ENCODE measurements around the gene ATP5F1E.
"Not testable (repeated sequence)": the region's sequence is repeated elsewhere in the genome, so short reads cannot be mapped to it uniquely, and the experiment has no call there.

Gene ATP5F1E

GRCh38 chr20:58987790-58988564 is 44.2 kb downstream of the ATP5F1E start:
- no peak for DNase-seq

GRCh38 chr20:58986968-58987517 is 45.1 kb downstream of the ATP5F1E start:
- no peak for DNase-seq

DNA sequence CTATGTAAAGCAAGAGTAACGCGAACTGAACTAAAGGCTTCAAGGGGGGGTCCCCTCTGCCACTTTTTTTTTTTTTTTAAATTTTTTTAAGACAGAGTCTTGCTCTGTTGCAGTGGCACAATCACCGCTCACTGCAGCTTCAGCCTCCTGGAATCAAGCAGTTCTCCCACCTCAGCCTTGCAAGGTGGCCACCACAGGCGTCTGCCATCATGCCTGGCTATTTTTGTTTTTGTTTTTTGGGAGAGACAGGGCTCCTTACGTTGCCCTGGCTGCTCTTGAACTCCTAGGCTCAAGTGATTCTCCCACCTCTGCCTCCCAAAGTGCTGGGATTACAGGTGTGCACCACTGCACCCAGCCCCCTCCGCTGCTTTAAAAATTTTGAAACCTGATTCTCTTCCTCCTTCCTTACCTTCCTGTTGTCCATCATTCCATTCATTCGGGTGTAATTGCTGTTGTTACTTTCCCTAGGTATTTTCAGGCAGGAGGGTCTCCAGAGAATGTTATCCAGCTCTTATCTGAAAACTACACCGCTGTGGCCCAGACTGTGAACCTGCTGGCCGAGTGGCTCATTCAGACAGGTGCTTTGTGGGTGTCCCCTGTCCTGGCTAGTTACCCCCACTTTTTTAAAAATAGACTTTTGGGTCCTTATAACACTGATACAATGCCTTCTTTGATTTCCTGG is 45.7 kb downstream of the ATP5F1E start:
- DNase-seq, result no peak

- DNase-seq, result no peak
Observed at GRCh38 chr20:58985656-58986055, 46.5 kb downstream of the ATP5F1E start.

DNA sequence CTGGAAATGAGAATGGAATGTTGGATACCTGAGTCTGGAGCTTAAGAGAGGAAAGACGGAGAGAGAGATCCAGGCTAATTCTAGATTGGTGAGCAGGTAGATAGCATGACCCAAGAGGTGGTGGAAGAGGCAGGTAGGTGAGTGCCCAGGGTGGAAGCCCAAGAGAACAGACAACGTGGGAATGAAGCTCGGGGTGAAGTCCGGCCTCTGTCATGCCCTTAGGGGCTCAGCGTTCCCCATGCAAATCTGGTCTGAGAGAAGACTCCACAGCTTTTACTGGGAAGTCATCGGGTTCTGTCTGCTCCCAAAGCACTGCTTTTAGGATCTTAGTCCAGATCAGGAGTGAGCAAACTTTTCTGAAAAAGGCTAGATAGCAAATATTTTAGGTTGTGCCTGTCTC is 47.4 kb downstream of the ATP5F1E start:
- no peak for DNase-seq

DNA sequence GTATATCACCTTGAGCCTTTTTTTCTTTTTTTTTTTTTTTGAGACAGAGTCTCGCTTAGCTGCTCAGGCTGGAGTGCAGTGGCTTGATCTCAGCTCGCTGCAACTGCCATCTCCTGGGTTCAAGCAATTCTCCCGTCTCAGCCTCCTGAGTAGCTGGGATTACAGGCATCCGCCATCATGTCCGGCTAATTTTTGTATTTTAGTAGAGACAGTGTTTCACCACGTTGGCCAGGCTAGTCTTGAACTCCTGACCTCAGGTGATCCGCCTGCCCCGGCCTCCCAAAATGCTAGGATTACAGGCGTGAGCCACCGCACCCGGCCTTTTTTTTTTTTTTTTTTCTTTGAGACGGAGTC is 49.0 kb downstream of the ATP5F1E start:
- DNase-seq, result not testable (repeated sequence)

DNA sequence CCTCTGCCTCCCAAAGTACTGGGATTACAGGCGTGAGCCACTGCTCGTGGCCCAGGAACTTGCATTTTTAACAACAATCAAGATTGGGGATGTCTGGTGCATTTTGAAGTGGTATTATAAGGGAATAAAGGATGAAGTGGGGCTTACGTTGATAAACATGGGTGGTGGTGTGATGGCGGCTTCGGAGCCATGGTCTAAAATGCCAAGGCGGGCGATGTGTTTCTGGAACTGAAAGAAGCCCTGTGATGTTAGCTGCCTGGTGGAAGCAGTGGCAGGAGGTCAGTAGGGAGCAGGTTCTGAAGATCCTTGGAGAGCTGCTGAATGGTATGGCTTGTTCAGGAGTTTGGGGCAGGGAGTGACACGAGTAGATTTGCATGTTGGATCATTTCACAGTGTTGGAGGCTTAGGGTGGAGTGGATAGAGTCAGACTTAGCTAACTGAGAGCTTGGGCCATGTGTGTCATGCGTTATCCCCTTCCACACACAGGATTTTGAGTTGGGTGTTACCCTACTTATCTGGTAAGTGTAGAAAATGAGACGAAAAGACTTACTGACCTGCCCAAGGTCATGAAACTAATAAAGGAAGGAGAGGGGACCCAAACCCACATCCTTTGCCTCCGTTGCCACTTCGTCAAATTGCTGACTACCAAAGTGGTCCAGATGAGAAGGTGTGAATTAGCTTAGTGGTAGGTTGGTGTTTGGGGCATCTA is 49.6 kb downstream of the ATP5F1E start:
- DNase-seq, result no peak

DNA sequence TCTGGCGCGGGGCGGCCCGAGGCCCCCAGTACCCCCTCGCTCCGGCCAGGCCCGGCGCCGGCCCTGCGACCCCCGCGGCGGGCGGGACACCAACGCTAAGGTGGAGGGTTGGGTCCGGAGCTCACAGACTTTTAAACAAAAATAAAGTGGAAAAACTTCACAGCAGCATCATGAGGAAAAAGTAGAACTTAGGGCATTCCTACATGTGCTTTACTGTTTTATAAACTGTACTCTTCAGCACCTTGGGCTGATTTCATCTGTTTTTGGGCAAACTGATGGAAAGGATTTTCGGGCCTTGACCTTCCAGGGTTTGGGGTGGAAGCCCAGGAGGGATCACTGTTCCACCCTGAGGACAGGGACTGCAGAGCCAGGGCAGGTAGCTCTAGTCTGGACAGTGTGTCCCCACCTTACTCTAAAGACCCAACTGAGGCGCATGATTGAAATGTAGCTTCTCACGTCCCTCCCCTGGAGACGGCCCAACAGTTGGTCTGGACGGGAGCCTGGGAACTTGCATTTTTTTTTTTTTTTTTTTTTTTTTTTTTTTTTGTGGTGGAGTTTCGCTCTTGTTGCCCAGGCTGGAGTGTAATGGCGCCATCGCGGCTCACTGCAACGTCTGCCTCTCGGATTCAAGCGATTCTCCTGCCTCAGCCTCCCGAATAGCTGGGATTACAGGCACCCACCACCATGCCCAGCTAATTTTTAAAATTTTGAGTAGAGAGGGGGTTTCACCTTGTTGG is 50.3 kb downstream of the ATP5F1E start:
- DNase-seq, result no peak

DNA sequence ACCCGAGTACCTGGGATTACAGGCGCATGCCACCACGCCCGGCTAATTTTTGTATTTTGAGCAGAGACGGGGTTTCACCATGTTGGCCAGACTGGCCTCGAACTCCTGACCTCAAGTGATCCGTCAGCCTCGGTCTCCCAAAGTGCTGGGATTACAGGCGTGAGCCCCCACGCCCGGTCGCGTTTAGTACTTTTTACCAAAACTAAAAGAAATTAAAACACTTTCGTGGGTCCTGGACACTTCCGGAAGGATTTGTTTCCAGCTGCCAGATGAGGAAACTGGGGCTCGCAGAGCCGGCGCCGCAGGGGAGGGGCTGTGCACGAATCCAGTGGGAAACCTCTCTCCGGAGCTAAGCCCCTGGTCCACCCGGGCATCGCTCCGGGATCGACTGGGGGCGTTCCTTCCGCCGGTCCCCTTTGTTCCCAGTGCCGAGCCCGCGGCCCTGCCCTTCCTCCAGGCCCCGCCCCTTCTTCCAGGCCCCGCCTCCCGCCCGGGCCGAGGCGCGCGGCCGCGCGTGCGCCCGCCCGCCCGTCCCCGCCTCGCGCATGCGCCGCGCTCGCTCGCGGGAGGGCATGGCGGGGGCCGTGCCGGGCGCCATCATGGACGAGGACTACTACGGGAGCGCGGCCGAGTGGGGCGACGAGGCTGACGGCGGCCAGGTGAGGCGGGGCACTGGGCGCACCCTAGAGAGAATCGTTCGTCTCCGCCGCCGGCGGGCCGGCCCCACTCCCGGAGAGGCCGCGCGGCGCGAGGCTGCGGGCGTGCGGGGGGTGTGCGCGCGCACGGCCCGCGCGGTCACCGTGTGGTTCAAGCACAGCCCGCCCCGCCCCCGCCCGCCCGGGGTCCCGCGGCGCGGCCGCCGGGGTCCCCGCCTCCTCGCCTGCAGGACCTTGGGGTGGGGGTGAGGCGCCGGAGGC is 51.2 kb downstream of the ATP5F1E start, which contains the start of gene NELFCD:
Gene NELFCD (plus strand): TSS at position 546 of the 917 bp plus-strand sequence. CDS start 54 bp downstream, at position 600.
- peak; percentile 88 to 93 for DNase-seq

DNA sequence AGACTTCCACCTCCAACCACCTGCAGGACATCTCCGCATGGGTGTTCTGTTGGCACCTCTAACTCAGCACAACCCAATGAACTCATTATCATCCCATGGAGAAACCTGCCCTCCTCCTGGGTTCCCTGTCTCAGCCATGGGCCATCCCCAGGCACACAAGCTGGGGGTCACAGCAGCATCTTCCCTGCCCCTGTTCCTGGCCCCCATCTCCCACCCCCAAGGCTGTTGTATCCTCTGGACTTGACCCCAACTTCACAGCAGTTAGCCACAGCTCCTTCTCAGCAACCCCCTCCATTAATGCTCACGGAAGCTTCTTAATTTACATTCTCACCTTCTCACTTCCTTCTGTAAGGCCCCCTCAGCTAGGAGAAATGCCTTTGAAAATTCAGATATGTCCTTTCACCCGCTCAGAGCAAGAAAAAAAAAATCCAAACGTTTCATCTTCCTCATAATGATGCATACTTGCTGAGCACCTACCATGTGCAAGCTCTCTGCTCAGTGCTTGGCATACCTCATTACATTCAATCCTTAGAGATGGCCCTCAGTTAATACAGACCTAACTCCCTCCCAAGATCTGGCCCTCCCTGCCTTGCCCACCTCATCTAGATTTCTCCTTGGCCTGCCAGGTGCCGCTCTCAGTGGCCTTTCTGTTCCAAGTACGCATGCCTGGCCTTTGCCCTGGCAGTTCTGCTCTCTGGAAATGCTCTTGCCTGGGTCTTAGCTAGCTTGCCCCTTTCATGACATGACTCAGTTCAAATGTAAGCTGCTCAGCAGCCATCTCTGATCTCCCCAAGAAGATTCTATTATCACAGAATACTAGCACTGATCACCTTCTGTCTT is 53.6 kb downstream of the ATP5F1E start:
- no peak for DNase-seq

- no peak for DNase-seq
Observed at GRCh38 chr20:58976061-58976730, 55.9 kb downstream of the ATP5F1E start.

Measured in NCI-H2081 (cell line).